HFFc6 (cell line): Measurements from ENCODE around the gene NAALADL2. TPM values are rescaled to one million over a fixed set of nuclear protein-coding genes. Genes with fewer than 3 reads are reported as not detected.

Experiments used
- DNase-seq: peaks from one replicate; pipeline ENCODE4 v3.0.0-alpha.2; 2018
- H3K27ac Mint-ChIP-seq: 2 replicates; pipeline ENCODE4 v1.8.0; 2020; ENCODE audit warnings: mild to moderate bottlenecking, mixed read lengths
- H3K27me3 Mint-ChIP-seq: 2 replicates; pipeline ENCODE4 v1.8.0; 2021; ENCODE audit warnings: mild to moderate bottlenecking, moderate library complexity, mixed read lengths; ENCODE audit not compliant: insufficient read depth
- H3K36me3 Mint-ChIP-seq: 2 replicates; pipeline ENCODE4 v1.8.0; 2021; ENCODE audit warnings: low read depth, mixed read lengths
- H3K4me1 Mint-ChIP-seq: 2 replicates; pipeline ENCODE4 v1.8.0; 2020; ENCODE audit warnings: low read depth, mixed read lengths
- H3K4me3 Mint-ChIP-seq: 2 replicates; pipeline ENCODE4 v1.8.0; 2020; ENCODE audit warnings: mild to moderate bottlenecking, moderate library complexity, mixed read lengths
- H3K9me3 Mint-ChIP-seq: 2 replicates; pipeline ENCODE4 v1.8.0; 2020; ENCODE audit warnings: mild to moderate bottlenecking, mixed read lengths
- total RNA-seq, 6 experiments: library from RNA; stranded (reverse); fragmentation: NEBNext Ultra II Directional; extraction: Animal tissue kit (Norgen Biotek cat#: 25700); gene quantifications; 2 replicates in 1 of 6; 3 replicates in 5 of 6; pipeline ENCODE4 v1.2.3, GENCODE V29; 2021
- TF ChIP-seq, protein P1 (sequence below): fragments of 200-600 bp; sonication (generic); IDR thresholded peaks from 2 replicates; pipeline ENCODE4 v1.5.0; 2021; ENCODE audit warnings: antibody characterized with exemption, mild to moderate bottlenecking

Gene NAALADL2
- total RNA-seq, 6 experiments from 2014 or later = 12.0 to 15.2 (median 12.3) TPM

DNA sequence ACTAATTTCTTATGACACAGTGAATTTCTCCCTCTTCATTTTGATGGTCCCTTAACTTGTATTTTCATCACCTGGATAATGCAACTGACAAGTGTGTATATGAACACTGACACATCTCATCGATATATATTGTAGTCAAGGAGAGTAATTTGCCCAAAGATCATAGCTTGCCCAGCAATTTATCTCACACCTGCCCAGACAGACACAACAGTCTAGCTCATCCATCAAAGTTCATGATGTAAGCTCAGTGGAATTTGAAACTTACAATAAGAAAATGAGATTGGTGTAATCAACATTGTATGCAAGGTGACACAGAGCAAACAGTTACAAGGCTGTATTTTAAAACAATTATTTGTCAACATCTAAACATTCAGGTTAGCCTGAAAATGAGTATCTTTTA lies 805.8 kb downstream of the NAALADL2 start:
- no peak overlapping the region for H3K4me3 Mint-ChIP-seq
- no peaks in the 10 kb centered on the region for H3K36me3 Mint-ChIP-seq
- no peak overlapping the region for H3K27ac Mint-ChIP-seq
- TF ChIP-seq, protein P1, sequence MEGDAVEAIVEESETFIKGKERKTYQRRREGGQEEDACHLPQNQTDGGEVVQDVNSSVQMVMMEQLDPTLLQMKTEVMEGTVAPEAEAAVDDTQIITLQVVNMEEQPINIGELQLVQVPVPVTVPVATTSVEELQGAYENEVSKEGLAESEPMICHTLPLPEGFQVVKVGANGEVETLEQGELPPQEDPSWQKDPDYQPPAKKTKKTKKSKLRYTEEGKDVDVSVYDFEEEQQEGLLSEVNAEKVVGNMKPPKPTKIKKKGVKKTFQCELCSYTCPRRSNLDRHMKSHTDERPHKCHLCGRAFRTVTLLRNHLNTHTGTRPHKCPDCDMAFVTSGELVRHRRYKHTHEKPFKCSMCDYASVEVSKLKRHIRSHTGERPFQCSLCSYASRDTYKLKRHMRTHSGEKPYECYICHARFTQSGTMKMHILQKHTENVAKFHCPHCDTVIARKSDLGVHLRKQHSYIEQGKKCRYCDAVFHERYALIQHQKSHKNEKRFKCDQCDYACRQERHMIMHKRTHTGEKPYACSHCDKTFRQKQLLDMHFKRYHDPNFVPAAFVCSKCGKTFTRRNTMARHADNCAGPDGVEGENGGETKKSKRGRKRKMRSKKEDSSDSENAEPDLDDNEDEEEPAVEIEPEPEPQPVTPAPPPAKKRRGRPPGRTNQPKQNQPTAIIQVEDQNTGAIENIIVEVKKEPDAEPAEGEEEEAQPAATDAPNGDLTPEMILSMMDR = no peak
- H3K27me3 Mint-ChIP-seq = no peaks in the 10 kb centered on the region; the same call in 1 of the 2 replicates
- peaks cover 24% of the 10 kb centered on the region for H3K4me1 Mint-ChIP-seq
- no peaks in the 10 kb centered on the region for H3K9me3 Mint-ChIP-seq
- DNase-seq = no peak

DNA sequence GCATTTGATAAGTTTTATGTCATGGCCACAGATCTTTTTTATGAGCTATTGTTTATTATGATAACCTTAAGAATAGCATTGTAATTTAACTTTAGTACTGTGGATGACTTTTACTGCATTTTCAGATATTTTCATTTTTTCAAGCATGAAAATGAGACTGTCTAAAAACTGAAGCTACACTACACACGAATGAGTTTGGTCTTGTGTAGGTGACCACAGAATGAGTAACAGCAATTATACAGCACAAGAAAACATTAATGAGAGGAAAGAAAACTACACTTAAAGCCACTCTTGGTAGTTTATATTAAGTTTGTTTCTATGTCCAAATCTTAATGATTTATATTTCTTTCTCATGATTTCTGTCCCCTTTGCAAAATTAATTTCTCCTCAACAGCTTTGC lies 809.2 kb downstream of the NAALADL2 start:
- no peaks in the 10 kb centered on the region for H3K27me3 Mint-ChIP-seq
- no peak overlapping the region for H3K4me3 Mint-ChIP-seq
- peaks cover 52% of the 10 kb centered on the region for H3K4me1 Mint-ChIP-seq
- TF ChIP-seq, protein P1 = no peak
- DNase-seq = no peak
- no peaks in the 10 kb centered on the region for H3K36me3 Mint-ChIP-seq
- no peak overlapping the region; the same call in 1 of the 2 replicates for H3K27ac Mint-ChIP-seq
- H3K9me3 Mint-ChIP-seq = no peaks in the 10 kb centered on the region

GRCh38 chr3:175670557-175670956 lies 811.4 kb downstream of the NAALADL2 start:
- TF ChIP-seq, protein P1 = no peak
- no peaks in the 10 kb centered on the region for H3K9me3 Mint-ChIP-seq
- H3K4me3 Mint-ChIP-seq = peak overlapping the region; percentile 56; the same call in 1 of the 2 replicates
- peak; percentile 16 for DNase-seq
- H3K27ac Mint-ChIP-seq = peak overlapping the region; percentile 53
- peaks cover 59% of the 10 kb centered on the region for H3K4me1 Mint-ChIP-seq
- no peaks in the 10 kb centered on the region for H3K27me3 Mint-ChIP-seq
- H3K36me3 Mint-ChIP-seq = no peaks in the 10 kb centered on the region

GRCh38 chr3:175672119-175672689 lies 813.1 kb downstream of the NAALADL2 start:
- H3K4me3 Mint-ChIP-seq = peak overlapping the region; percentile 88
- TF ChIP-seq, protein P1 = no peak
- no peaks in the 10 kb centered on the region for H3K27me3 Mint-ChIP-seq
- peaks cover 58% of the 10 kb centered on the region for H3K4me1 Mint-ChIP-seq
- H3K27ac Mint-ChIP-seq = peak overlapping the region; percentile 81
- DNase-seq = peak; percentile 35
- H3K9me3 Mint-ChIP-seq = no peaks in the 10 kb centered on the region
- no peaks in the 10 kb centered on the region for H3K36me3 Mint-ChIP-seq

GRCh38 chr3:175679568-175679967 lies 820.4 kb downstream of the NAALADL2 start:
- Mint-ChIP-seq H3K27ac (no peak overlapping the region), H3K4me3 (no peak overlapping the region), H3K9me3 (no peaks in the 10 kb centered on the region; the same call in 1 of the 2 replicates), H3K36me3 (peaks cover 6% of the 10 kb centered on the region), H3K27me3 (no peaks in the 10 kb centered on the region; the same call in 1 of the 2 replicates), H3K4me1 (peaks cover 11% of the 10 kb centered on the region)
- TF ChIP-seq, protein P1 = no peak
- DNase-seq = no peak
